ENCODE measurements around the gene UTP14C.
"Not testable (repeated sequence)": the region's sequence is repeated elsewhere in the genome, so short reads cannot be mapped to it uniquely, and the experiment has no call there.

The UTP14C gene, protein sequence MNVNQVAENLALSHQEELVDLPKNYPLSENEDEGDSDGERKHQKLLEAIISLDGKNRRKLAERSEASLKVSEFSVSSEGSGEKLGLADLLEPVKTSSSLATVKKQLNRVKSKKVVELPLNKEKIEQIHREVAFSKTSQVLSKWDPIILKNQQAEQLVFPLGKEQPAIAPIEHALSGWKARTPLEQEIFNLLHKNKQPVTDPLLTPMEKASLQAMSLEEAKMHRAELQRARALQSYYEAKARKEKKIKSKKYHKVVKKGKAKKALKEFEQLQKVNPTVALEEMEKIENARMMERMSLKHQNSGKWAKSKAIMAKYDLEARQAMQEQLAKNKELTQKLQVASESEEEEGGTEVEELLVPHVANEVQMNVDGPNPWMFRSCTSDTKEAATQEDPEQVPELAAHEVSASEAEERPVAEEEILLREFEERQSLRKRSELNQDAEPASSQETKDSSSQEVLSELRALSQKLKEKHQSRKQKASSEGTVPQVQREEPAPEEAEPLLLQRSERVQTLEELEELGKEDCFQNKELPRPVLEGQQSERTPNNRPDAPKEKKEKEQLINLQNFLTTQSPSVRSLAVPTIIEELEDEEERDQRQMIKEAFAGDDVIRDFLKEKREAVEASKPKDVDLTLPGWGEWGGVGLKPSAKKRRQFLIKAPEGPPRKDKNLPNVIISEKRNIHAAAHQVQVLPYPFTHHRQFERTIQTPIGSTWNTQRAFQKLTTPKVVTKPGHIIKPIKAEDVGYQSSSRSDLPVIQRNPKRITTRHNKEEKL

DNA sequence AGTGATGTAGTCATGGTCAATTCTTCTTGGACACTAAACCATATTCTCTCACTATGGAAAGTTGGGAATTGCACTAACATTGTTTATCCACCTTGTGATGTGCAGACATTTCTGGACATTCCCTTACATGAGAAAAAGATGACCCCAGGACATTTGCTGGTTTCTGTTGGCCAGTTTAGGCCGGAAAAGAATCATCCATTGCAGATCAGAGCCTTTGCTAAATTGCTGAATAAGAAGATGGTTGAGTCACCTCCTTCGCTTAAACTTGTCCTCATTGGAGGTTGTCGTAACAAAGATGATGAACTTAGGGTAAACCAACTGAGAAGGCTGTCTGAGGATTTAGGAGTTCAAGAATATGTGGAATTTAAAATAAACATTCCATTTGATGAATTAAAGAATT is at the start of gene UTP14C:
TSS of gene UTP14C (plus strand) at position 211 of the 400 bp plus-strand sequence. CDS start 4,114 bp downstream, outside the sequence.
- Mint-ChIP-seq H3K36me3 (ENCODE audit: low read depth) (peaks cover 63% of the 10 kb centered on the region), H3K9me3 (peaks cover 4% of the 10 kb centered on the region), H3K27ac (no peak within 1 kb of the TSS), H3K4me1 (ENCODE audit: low read depth) (peaks cover 9% of the 10 kb centered on the region), H3K27me3 (ENCODE audit: low read depth) (no peaks in the 10 kb centered on the region), H3K4me3 (no peak within 1 kb of the TSS)

DNA sequence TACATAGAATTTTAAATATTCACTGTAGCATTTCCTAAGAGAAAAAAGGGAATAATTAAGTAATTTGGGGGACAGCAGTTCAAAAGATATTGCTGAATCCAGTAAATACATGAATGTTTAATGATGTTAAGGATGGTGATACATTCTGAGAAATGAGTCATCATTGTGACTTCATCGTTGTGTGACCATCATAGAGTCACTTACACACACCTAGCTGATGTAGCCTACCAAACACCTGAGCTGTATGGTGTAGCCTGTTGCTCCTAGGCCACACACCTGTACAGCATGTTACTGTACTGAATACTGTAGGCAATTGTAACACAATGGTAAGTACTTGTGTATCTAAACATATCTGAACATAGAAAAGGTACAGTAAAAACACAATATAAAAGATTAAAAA is 48.1 kb upstream of the UTP14C start:
- Mint-ChIP-seq H3K9me3 (no peaks in the 10 kb centered on the region), H3K36me3 (ENCODE audit: low read depth) (no peaks in the 10 kb centered on the region), H3K4me1 (ENCODE audit: low read depth) (peaks cover 3% of the 10 kb centered on the region), H3K27me3 (ENCODE audit: low read depth) (no peaks in the 10 kb centered on the region), H3K4me3 (no peak overlapping the region), H3K27ac (no peak overlapping the region)

DNA sequence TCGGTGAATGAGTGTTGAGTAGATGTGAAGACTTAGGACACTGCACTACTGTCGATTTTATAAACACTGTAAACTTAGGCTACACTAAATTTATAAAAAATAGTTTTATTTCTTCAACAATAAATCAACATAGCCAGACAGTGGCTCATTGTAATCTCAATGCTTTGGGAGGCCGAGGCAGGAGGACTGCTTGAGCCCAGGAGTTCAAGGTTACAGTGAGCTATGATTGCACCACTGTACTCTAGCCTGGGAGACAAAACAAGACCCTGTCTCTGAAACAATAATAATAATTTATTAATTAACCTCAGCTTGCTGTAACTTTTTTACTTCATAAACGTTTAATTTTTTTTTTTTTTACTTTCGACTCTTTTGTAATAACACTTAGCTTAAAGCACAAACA is 47.6 kb upstream of the UTP14C start:
- Mint-ChIP-seq H3K4me1 (ENCODE audit: low read depth) (peaks cover 3% of the 10 kb centered on the region), H3K9me3 (no peaks in the 10 kb centered on the region), H3K36me3 (ENCODE audit: low read depth) (no peaks in the 10 kb centered on the region), H3K4me3 (no peak overlapping the region), H3K27me3 (ENCODE audit: low read depth) (no peaks in the 10 kb centered on the region), H3K27ac (no peak overlapping the region)

DNA sequence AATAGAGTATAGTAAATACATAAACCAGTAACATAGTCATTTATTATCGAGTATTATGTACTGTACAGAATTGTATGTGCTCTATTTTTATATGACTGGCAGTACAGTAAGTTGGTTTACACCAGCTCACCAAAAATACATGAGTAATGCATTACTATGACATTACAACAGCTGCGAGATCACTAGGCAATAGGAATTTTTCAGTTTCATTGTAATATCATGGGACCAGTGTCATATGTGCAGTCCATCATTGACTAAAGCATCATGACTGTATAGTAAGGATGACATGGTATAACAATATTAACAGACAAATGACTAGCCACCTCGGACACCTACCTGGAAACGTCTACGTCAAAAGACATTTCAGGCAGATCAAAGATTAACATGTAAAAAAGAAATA is 46.9 kb upstream of the UTP14C start:
- H3K27me3 Mint-ChIP-seq (ENCODE audit: low read depth): no peaks in the 10 kb centered on the region
- H3K9me3 Mint-ChIP-seq: no peaks in the 10 kb centered on the region
- H3K4me1 Mint-ChIP-seq (ENCODE audit: low read depth): peaks cover 2% of the 10 kb centered on the region
- no peaks in the 10 kb centered on the region for H3K36me3 Mint-ChIP-seq (ENCODE audit: low read depth)
- H3K27ac Mint-ChIP-seq: no peak overlapping the region
- H3K4me3 Mint-ChIP-seq: no peak overlapping the region

DNA sequence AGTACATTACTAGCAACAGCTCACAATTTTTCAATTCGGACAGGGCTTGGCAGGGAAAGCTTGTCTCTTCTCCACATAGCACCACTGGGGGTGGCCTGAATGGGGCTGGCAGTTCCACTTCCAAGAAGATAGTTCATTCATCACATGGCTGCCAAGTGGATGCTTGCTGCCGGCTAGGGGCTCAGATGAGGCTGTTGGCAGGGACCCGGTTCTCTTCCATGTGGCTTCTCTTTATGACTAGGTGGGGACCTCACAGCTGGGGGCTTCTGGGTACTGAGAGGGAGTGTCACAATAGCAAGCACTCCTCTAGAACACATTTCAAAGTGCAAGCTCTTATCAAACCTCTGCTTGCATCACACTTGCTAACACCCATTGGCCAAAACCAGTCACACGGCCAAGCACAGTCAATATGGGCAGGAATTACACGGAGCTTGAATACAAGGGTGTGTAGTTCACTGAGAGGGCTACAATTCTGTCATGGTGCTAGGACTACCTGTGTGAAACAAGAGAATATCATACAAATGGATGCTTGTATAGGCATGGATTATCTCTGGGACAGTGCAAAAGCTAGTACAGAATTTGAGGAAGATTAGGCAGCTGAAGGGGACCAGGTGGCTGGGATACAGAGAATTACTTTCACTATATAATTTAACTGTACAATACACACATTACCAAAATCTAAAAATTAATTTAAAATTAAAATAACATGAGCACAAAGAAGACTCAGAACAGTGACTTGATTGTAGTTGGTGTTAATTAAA is 45.5 kb upstream of the UTP14C start:
- H3K27ac Mint-ChIP-seq: no peak overlapping the region
- H3K27me3 Mint-ChIP-seq (ENCODE audit: low read depth): no peaks in the 10 kb centered on the region
- H3K4me1 Mint-ChIP-seq (ENCODE audit: low read depth): peaks cover 2% of the 10 kb centered on the region
- H3K9me3 Mint-ChIP-seq: no peaks in the 10 kb centered on the region
- no peak overlapping the region for H3K4me3 Mint-ChIP-seq
- no peaks in the 10 kb centered on the region for H3K36me3 Mint-ChIP-seq (ENCODE audit: low read depth)

DNA sequence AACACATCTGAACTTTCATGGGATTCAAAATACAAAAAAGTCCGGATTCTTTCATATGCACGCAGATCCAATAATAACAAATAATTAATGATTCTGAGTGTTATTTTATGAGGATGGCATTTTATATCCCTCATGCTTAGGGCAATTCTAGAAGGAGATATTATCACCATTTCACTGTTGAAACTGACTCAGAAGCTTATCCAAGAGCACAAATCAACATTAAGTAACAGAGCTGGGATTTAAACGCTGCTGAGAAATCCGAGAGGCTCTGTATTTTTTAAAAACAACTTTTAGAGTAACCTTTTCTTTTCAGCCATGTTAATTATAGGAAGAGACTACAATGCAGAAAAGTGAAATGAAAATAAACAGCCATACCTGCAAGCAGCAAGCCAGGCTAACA is 43.6 kb upstream of the UTP14C start:
- Mint-ChIP-seq H3K36me3 (ENCODE audit: low read depth) (no peaks in the 10 kb centered on the region), H3K4me1 (ENCODE audit: low read depth) (peaks cover 2% of the 10 kb centered on the region), H3K27ac (no peak overlapping the region), H3K27me3 (ENCODE audit: low read depth) (peaks cover 12% of the 10 kb centered on the region), H3K9me3 (no peaks in the 10 kb centered on the region), H3K4me3 (no peak overlapping the region)

DNA sequence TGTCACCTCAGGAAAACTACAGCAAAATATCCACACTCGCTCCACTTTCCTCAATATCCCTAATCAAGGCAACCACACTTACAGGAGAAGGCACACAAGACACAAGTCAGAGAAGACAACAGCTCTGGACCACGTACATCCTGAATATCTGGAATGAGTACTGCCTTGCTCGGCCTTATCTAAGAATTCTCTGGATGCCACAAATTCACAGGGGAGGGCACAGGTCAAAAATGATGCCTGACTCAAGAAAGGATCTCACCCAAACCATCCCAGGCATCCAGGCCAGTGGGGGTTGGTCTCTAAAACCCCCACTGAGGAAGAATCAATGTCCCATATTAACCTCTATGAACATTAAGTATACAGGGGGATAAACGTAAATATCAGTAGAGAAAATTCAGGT is 43.1 kb upstream of the UTP14C start:
- Mint-ChIP-seq H3K27ac (no peak overlapping the region), H3K4me3 (no peak overlapping the region), H3K27me3 (ENCODE audit: low read depth) (peaks cover 15% of the 10 kb centered on the region), H3K4me1 (ENCODE audit: low read depth) (peaks cover 2% of the 10 kb centered on the region), H3K9me3 (no peaks in the 10 kb centered on the region), H3K36me3 (ENCODE audit: low read depth) (no peaks in the 10 kb centered on the region)

DNA sequence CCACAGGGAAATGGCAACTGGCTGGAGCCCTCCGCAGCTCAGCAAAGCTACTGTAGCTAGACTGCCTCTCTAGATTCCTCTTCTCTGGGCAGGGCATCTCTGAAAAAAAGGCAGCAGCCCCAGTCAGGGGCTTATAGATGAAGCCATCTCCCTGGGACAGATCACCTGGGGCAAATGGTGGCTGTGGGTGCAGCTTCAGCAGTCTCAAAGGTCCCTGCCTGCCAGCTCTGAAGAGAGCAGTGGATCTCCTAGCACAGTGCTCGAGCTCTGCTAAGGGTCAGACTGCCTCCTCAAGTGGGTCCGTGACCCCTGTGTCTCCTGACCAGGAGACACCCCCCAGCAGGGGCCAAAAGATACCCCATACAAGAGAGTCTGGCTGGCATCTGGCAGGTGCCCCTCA is 41.2 kb upstream of the UTP14C start:
- H3K27ac Mint-ChIP-seq; H3K4me1 Mint-ChIP-seq (ENCODE audit: low read depth); H3K9me3 Mint-ChIP-seq; H3K36me3 Mint-ChIP-seq (ENCODE audit: low read depth); H3K4me3 Mint-ChIP-seq: not testable (repeated sequence)
- peaks cover 29% of the 10 kb centered on the region for H3K27me3 Mint-ChIP-seq (ENCODE audit: low read depth)

DNA sequence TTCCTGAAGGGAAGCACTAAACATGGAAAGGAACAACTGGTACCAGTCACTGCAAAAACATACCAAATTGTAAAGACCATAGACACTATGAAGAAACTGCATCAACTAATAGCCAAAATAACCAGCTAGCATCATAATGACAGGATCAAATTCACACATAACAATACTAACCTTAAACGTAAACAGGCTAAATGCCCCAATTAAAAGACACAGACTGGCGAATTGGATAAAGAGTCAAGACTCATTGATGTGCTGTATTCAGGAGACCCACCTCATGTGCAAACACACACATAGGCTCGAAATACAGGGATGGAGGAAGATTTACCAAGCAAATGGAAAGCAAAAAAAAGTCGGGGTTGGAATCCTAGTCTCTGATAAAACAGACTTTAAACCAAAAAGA is 39.6 kb upstream of the UTP14C start:
- H3K9me3 Mint-ChIP-seq; H3K4me1 Mint-ChIP-seq (ENCODE audit: low read depth); H3K36me3 Mint-ChIP-seq (ENCODE audit: low read depth); H3K27ac Mint-ChIP-seq; H3K4me3 Mint-ChIP-seq: not testable (repeated sequence)
- peaks cover 29% of the 10 kb centered on the region for H3K27me3 Mint-ChIP-seq (ENCODE audit: low read depth)

DNA sequence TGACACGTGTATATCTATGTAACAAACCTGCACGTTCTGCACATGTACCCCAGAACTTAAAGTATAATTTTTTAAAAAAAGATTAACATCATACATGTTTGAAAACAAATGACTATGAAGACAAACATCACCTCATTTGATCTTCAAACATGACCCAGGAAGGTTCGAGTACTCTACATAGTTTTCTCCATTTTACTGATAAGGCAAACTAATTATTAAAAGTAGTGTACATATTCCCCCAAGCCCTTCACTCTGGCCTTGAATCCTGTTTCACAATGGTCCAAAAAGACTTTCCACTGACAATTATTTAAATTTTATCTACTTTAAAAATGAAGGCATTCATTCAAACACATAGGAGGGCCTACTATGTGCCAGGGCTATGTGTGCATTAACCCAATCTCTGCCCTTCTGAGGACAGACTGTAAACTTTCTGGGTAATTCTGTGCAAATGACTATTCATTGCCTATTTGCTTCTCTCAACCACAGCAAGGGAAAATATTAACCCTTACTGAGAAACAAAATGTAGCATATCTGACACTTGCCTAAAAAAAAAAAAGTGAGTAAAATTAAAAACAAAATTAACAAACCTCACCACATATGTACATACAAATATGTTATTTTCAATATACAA is 35.4 kb upstream of the UTP14C start:
- Mint-ChIP-seq H3K36me3 (ENCODE audit: low read depth) (no peaks in the 10 kb centered on the region), H3K27me3 (ENCODE audit: low read depth) (peaks cover 29% of the 10 kb centered on the region), H3K4me3 (no peak overlapping the region), H3K27ac (no peak overlapping the region), H3K9me3 (no peaks in the 10 kb centered on the region), H3K4me1 (ENCODE audit: low read depth) (no peaks in the 10 kb centered on the region)

DNA sequence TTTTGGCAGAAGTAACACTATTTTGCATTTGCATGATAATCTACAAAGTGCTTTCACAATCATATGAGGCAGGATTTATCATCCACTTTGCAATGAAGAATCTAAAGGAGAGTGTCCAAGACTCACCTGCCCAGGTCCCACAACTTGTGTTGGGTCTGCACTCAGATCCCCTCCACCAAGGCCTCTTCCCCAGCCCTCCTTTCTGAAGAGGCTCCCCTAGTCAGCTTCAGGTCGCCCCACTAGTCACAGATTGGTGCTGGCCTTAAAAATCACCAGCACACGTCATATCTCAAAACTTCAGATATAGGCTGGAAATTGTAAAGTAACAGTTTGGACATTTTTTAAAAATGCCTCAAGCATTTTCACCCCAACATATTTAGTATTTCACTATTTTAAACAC is 30.8 kb upstream of the UTP14C start:
- Mint-ChIP-seq H3K27me3 (ENCODE audit: low read depth) (peaks cover 18% of the 10 kb centered on the region), H3K4me1 (ENCODE audit: low read depth) (peaks cover 3% of the 10 kb centered on the region), H3K9me3 (no peaks in the 10 kb centered on the region), H3K4me3 (no peak overlapping the region), H3K36me3 (ENCODE audit: low read depth) (no peaks in the 10 kb centered on the region), H3K27ac (no peak overlapping the region)

DNA sequence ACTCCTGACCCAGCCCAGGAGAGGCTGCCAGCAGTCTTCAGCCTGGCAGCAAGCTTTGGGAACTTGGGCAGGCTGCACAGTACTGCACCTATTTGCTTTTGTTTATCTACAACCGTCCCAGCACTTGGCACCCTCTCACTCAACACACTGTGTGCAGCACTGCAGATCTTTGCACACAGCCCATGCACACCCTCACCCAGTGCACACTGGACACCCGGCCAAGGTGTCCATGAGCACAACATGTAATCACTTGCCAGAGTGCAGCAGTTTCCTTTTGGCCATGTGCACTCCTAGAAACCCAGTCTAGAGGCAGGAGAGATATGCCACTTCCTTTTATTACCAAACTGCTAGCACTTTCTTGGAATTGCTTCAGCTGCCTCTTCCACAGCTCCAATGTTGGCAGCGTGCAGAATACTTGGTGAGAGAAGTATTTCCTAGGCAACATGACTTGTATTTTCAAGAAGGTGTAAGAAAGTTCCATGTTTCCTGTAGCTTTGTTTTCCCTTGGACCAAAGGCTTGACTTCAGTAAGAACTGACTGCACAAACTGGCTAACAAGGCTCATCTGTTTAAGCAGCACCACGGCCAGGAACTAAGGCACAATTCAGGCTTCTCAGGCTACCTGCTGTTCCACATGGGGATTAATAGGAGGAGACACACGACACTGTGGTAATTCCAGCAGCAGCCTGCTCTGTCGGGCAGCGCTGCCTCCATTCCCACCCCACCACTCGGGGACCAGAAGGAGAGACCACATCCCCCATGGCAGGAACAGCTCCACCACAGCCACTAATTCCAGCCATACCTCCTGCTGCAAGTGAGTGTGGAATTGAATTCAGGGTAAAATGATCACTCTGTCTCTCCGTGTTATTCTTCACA is 28.6 kb upstream of the UTP14C start:
- no peaks in the 10 kb centered on the region for H3K9me3 Mint-ChIP-seq

DNA sequence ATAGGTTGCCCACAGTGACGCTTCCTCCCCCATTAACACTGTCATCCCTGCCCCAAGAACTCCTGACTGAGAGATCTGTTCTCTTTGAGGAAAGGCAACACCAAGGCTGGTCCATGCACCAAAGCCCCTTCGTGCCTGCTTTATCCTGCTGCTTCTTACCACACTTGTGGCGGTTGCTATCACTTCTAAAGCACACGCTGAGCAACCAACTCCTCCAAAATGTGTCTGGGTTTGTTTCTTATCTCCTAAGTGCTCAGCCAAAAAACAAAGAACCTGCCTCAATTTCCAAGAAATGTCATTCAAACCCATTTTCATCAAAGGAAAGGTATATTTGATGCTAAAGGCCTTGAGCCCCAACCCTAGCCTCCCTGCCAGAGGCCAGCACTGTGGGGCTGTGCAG is 27.9 kb upstream of the UTP14C start:
- Mint-ChIP-seq H3K4me3 (no peak overlapping the region), H3K36me3 (ENCODE audit: low read depth) (no peaks in the 10 kb centered on the region)

More for the DNA sequence above, 28.6 kb upstream of the UTP14C start:
- no peak overlapping the region for H3K27ac Mint-ChIP-seq
- H3K27me3 Mint-ChIP-seq (ENCODE audit: low read depth): peaks cover 24% of the 10 kb centered on the region
- no peaks in the 10 kb centered on the region for H3K36me3 Mint-ChIP-seq (ENCODE audit: low read depth)
- no peak overlapping the region for H3K4me3 Mint-ChIP-seq
- H3K4me1 Mint-ChIP-seq (ENCODE audit: low read depth): peaks cover 3% of the 10 kb centered on the region

More for the DNA sequence above, 27.9 kb upstream of the UTP14C start:
- Mint-ChIP-seq H3K9me3 (no peaks in the 10 kb centered on the region), H3K4me1 (ENCODE audit: low read depth) (peaks cover 3% of the 10 kb centered on the region), H3K27me3 (ENCODE audit: low read depth) (peaks cover 24% of the 10 kb centered on the region), H3K27ac (no peak overlapping the region)
